Measurements from ENCODE around the gene DOC2B.

GRCh38 chr17:219696-220095, 38.2 kb upstream of the DOC2B start:
- TF ChIP-seq, protein P1, sequence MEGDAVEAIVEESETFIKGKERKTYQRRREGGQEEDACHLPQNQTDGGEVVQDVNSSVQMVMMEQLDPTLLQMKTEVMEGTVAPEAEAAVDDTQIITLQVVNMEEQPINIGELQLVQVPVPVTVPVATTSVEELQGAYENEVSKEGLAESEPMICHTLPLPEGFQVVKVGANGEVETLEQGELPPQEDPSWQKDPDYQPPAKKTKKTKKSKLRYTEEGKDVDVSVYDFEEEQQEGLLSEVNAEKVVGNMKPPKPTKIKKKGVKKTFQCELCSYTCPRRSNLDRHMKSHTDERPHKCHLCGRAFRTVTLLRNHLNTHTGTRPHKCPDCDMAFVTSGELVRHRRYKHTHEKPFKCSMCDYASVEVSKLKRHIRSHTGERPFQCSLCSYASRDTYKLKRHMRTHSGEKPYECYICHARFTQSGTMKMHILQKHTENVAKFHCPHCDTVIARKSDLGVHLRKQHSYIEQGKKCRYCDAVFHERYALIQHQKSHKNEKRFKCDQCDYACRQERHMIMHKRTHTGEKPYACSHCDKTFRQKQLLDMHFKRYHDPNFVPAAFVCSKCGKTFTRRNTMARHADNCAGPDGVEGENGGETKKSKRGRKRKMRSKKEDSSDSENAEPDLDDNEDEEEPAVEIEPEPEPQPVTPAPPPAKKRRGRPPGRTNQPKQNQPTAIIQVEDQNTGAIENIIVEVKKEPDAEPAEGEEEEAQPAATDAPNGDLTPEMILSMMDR (IDR thresholded peaks at IDR 0.05) = no peak
- TF ChIP-seq POLR2A (IDR thresholded peaks at IDR 0.05) = no peak
